ENCODE results near the gene PXDN.
"Not testable (repeated sequence)": the region's sequence is repeated elsewhere in the genome, so short reads cannot be mapped to it uniquely, and the experiment has no call there.

The PXDN gene

GRCh38 chr2:1701556-1702185 is 42.6 kb downstream of the PXDN start:
- DNase-seq = no peak

- no peak for DNase-seq
Measured at GRCh38 chr2:1701020-1701419, 43.3 kb downstream of the PXDN start.

GRCh38 chr2:1700427-1700826 is 43.9 kb downstream of the PXDN start:
- DNase-seq = not testable (repeated sequence)

GRCh38 chr2:1698188-1698945 is 45.9 kb downstream of the PXDN start:
- no peak for DNase-seq

- DNase-seq = no peak
Measured at GRCh38 chr2:1697601-1698000, 46.7 kb downstream of the PXDN start.

GRCh38 chr2:1696472-1696871 is 47.8 kb downstream of the PXDN start:
- DNase-seq = no peak

GRCh38 chr2:1694371-1695271 is 49.7 kb downstream of the PXDN start:
- no peak for DNase-seq

GRCh38 chr2:1693723-1694122 is 50.6 kb downstream of the PXDN start:
- DNase-seq = no peak

- DNase-seq = no peak
Measured at GRCh38 chr2:1692342-1692741, 52.0 kb downstream of the PXDN start.

- no peak for DNase-seq
Measured at GRCh38 chr2:1691366-1691765, 52.9 kb downstream of the PXDN start.

- DNase-seq = no peak
Measured at GRCh38 chr2:1690056-1690775, 54.1 kb downstream of the PXDN start.

- DNase-seq = no peak
Measured at GRCh38 chr2:1688859-1689258, 55.5 kb downstream of the PXDN start.

GRCh38 chr2:1688161-1688560 is 56.2 kb downstream of the PXDN start:
- DNase-seq = no peak

- no peak for DNase-seq
Measured at GRCh38 chr2:1687254-1687653, 57.1 kb downstream of the PXDN start.

- DNase-seq = no peak
Measured at GRCh38 chr2:1686784-1687105, 57.6 kb downstream of the PXDN start.

GRCh38 chr2:1685957-1686783 is 58.1 kb downstream of the PXDN start:
- DNase-seq = no peak

- no peak for DNase-seq
Measured at GRCh38 chr2:1685078-1685956, 59.0 kb downstream of the PXDN start.

- DNase-seq = no peak
Measured at GRCh38 chr2:1683297-1683696, 61.0 kb downstream of the PXDN start.

- DNase-seq = no peak
Measured at GRCh38 chr2:1682181-1682440, 62.2 kb downstream of the PXDN start.

- no peak for DNase-seq
Measured at GRCh38 chr2:1681323-1682180, 62.8 kb downstream of the PXDN start.

- DNase-seq = no peak
Measured at GRCh38 chr2:1681017-1681318, 63.3 kb downstream of the PXDN start.
